ENCODE results near the gene ZNF813. TPM values are rescaled to one million over a fixed set of nuclear protein-coding genes. Genes with fewer than 3 reads are reported as not detected.
"Not testable (repeated sequence)": the region's sequence is repeated elsewhere in the genome, so short reads cannot be mapped to it uniquely, and the experiment has no call there.

ZNF813 gene
- total RNA-seq, 1 donor from 2014 or later: 7.6 TPM

DNA sequence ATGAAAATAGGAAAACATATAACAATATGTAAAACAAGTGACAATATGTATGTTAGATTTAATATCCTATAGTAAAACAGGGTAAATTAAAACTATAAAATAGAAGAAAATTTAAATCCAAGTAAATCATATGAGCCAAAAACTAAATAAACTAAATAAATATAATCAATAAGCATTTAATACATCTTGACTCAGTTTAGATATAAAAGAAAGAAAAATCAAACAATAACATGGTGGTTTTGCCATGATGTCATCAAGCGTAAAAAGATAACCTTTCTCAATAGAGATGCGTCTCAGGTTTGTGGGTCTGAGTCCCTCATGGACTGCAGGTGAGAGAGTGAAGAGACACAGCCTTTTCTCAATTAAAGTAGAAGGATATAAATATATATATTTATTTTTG, 43.8 kb downstream of the ZNF813 start:
- TF ChIP-seq, protein P1, sequence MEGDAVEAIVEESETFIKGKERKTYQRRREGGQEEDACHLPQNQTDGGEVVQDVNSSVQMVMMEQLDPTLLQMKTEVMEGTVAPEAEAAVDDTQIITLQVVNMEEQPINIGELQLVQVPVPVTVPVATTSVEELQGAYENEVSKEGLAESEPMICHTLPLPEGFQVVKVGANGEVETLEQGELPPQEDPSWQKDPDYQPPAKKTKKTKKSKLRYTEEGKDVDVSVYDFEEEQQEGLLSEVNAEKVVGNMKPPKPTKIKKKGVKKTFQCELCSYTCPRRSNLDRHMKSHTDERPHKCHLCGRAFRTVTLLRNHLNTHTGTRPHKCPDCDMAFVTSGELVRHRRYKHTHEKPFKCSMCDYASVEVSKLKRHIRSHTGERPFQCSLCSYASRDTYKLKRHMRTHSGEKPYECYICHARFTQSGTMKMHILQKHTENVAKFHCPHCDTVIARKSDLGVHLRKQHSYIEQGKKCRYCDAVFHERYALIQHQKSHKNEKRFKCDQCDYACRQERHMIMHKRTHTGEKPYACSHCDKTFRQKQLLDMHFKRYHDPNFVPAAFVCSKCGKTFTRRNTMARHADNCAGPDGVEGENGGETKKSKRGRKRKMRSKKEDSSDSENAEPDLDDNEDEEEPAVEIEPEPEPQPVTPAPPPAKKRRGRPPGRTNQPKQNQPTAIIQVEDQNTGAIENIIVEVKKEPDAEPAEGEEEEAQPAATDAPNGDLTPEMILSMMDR (conservative IDR thresholded peaks at IDR 0.05): no peak
- Mint-ChIP-seq H3K27me3 (peaks cover 3% of the 10 kb centered on the region), H3K4me1 (ENCODE audit: unreplicated experiment) (peaks cover 7% of the 10 kb centered on the region), H3K36me3 (no peaks in the 10 kb centered on the region), H3K9me3 (no peaks in the 10 kb centered on the region), H3K4me3 (no peak overlapping the region), H3K27ac (no peak overlapping the region)
- DNase-seq (ENCODE audit: extremely low spot score, unreplicated experiment): no peak

DNA sequence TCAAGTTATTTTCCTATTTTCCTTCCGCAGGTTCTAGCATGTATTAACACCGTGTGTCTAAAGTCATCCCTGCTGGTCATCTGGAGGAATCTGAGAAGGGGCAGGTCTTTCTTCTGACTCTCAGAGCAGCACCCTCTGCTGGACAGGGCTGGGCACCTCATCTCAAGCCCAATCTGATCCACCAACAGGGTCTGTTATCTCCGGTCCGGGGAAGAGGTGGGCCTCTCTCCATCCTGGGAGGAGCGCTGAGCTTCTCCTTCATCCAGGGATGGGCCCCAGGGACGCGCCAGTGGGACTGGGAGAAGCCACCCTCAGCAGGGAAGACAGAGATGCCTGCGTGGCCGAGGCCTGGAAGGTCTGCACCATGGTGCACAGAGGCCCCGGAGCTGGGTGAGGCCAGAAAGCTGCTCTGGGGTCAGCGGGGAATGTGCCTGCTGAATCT, 44.4 kb downstream of the ZNF813 start:
- Mint-ChIP-seq H3K27ac (no peak overlapping the region), H3K36me3 (no peaks in the 10 kb centered on the region), H3K4me3 (no peak overlapping the region), H3K4me1 (ENCODE audit: unreplicated experiment) (peaks cover 7% of the 10 kb centered on the region), H3K9me3 (no peaks in the 10 kb centered on the region), H3K27me3 (peaks cover 3% of the 10 kb centered on the region)
- DNase-seq (ENCODE audit: extremely low spot score, unreplicated experiment): no peak
- TF ChIP-seq, protein P1 (conservative IDR thresholded peaks at IDR 0.05): peak; percentile 80

DNA sequence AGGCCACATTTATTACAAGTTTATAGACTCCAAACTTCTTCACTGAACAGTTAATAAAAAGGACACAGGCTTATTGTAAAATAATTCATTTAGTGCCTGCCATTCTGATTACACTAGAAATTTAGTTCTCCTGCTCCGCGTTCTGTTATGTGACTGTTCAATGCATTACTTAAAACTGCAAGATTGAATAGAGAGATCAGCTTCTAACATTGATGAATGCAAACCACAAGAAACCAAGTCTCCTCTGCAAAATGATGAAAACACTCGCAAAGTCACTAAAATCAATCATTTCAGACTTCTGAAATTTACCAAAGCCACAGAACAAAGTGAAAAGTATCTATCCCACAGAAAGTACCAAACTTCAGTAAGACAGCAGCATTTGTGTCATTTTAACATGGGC, 47.5 kb downstream of the ZNF813 start:
- H3K27me3 Mint-ChIP-seq; H3K4me3 Mint-ChIP-seq; H3K4me1 Mint-ChIP-seq (ENCODE audit: unreplicated experiment); DNase-seq (ENCODE audit: extremely low spot score, unreplicated experiment); H3K27ac Mint-ChIP-seq; H3K36me3 Mint-ChIP-seq; H3K9me3 Mint-ChIP-seq: not testable (repeated sequence)

DNA sequence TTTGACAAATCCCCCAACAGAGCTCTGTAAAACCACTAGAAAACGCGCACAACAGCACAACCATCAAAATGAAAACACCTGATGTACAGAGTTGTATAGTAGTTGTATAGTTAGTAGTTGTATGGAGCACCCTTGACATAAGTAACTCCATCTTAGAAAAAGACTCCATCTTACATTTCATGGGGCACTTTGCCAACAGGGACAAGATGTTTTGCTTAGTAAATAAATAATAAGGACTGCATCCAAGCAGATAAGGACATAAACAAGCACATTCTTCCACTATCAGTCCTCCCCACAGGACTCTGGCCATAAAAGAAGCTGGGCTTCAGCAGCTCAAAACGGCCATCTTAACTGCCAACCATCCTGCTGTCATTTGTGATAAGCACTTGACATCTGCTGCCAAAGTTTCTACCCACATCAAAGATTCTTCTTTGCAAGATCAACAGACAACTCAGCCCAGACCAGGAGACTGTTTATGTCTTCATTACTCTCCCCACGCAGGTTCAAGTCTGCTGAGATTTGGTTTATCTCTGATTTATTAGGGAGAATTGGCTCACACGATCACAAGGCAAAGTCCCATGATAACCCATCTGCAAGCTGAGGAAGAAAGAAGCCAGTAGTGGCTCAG, 49.7 kb downstream of the ZNF813 start:
- H3K27ac Mint-ChIP-seq: no peak overlapping the region
- H3K4me3 Mint-ChIP-seq: no peak overlapping the region
- no peaks in the 10 kb centered on the region for H3K27me3 Mint-ChIP-seq
- H3K4me1 Mint-ChIP-seq (ENCODE audit: unreplicated experiment): peaks cover 16% of the 10 kb centered on the region
- no peak for DNase-seq (ENCODE audit: extremely low spot score, unreplicated experiment)
- peaks cover 3% of the 10 kb centered on the region for H3K36me3 Mint-ChIP-seq
- TF ChIP-seq, protein P1 (conservative IDR thresholded peaks at IDR 0.05): no peak
- peaks cover 7% of the 10 kb centered on the region for H3K9me3 Mint-ChIP-seq

DNA sequence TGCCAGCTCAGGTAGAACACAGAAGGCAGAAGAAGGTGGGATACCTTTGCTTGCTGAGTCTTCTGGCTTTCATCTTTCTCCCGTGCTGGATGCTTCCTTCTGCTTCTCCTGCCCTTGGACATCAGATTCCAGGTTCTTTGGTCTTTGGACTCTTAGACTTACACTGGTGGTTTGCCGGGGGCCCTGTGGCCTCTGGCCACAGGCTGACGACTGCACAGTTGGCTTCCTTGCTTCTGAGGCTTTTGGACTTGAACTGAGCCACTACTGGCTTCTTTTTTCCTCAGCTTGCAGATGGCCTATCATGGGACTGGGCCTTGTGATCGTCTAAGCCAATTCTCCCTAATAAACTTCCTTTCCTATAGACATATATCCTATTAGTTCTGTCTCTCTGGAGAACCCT, 50.6 kb downstream of the ZNF813 start:
- no peak overlapping the region for H3K27ac Mint-ChIP-seq
- no peak for DNase-seq (ENCODE audit: extremely low spot score, unreplicated experiment)
- peaks cover 7% of the 10 kb centered on the region for H3K9me3 Mint-ChIP-seq
- H3K4me1 Mint-ChIP-seq (ENCODE audit: unreplicated experiment): peaks cover 19% of the 10 kb centered on the region
- TF ChIP-seq, protein P1 (conservative IDR thresholded peaks at IDR 0.05): no peak
- peaks cover 8% of the 10 kb centered on the region for H3K36me3 Mint-ChIP-seq
- H3K27me3 Mint-ChIP-seq: no peaks in the 10 kb centered on the region
- H3K4me3 Mint-ChIP-seq: no peak overlapping the region

DNA sequence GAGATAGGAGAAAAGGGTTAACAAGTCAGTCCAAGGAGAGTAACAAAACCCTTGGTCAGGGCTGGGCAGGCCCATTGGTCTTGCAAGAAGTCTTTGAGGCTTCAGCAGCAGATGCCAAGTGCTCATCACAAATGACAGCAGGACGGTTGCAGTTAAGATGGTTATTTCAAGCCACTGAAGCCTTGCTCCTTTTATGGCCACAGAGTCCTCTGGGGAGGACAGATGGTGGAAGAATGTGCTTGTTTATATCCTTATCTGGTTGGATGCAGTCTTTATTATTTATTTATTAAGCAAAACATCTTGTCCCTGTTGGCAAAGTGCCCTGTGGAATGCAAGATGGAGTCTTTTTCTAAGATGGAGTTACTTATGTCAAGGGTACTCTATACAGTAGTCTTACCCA, 51.2 kb downstream of the ZNF813 start:
- Mint-ChIP-seq H3K27ac (peak overlapping the region; percentile 46), H3K9me3 (peaks cover 7% of the 10 kb centered on the region), H3K27me3 (no peaks in the 10 kb centered on the region), H3K36me3 (peaks cover 13% of the 10 kb centered on the region), H3K4me1 (ENCODE audit: unreplicated experiment) (peaks cover 19% of the 10 kb centered on the region), H3K4me3 (peak overlapping the region; percentile 71)
- TF ChIP-seq, protein P1 (conservative IDR thresholded peaks at IDR 0.05): no peak
- DNase-seq (ENCODE audit: extremely low spot score, unreplicated experiment): no peak

Measured in type B pancreatic cell (in vitro differentiated cells).